Measurements from ENCODE around the gene DUOX1. TPM values are rescaled to one million over a fixed set of nuclear protein-coding genes. Genes with fewer than 3 reads are reported as not detected.

Gene DUOX1
- total RNA-seq, 1 donor from 2014 or later = 0.12 TPM

GRCh38 chr15:45122719-45123118, 7.1 kb upstream of the DUOX1 start:
- TF ChIP-seq CTCF (conservative IDR thresholded peaks at IDR 0.05; ENCODE audit: low read depth, low read length) = no peak
- H3K4me3 ChIP-seq (ENCODE audit: low read depth, low read length) = no peak overlapping the region
- no peak for DNase-seq (ENCODE audit: low read depth)

GRCh38 chr15:45123397-45123796, 6.4 kb upstream of the DUOX1 start:
- no peak for DNase-seq (ENCODE audit: low read depth)
- no peak overlapping the region for H3K4me3 ChIP-seq (ENCODE audit: low read depth, low read length)
- TF ChIP-seq CTCF (conservative IDR thresholded peaks at IDR 0.05; ENCODE audit: low read depth, low read length) = no peak

GRCh38 chr15:45126535-45127158, 3.1 kb upstream of the DUOX1 start:
- TF ChIP-seq CTCF (conservative IDR thresholded peaks at IDR 0.05; ENCODE audit: low read depth, low read length) = peak; percentile 76
- no peak for DNase-seq (ENCODE audit: low read depth)
- H3K4me3 ChIP-seq (ENCODE audit: low read depth, low read length) = no peak overlapping the region

GRCh38 chr15:45128971-45129639, 689 bp upstream of the DUOX1 start:
- DNase-seq (ENCODE audit: low read depth) = no peak
- TF ChIP-seq CTCF (conservative IDR thresholded peaks at IDR 0.05; ENCODE audit: low read depth, low read length) = no peak
- H3K4me3 ChIP-seq (ENCODE audit: low read depth, low read length) = no peak overlapping the region

- no peak for DNase-seq (ENCODE audit: low read depth)
- TF ChIP-seq CTCF (conservative IDR thresholded peaks at IDR 0.05; ENCODE audit: low read depth, low read length) = no peak
- no peak overlapping the region for H3K4me3 ChIP-seq (ENCODE audit: low read depth, low read length)
Observed at GRCh38 chr15:45130291-45131000, 652 bp downstream of the DUOX1 start.

GRCh38 chr15:45131510-45131909, 1.7 kb downstream of the DUOX1 start:
- no peak for TF ChIP-seq CTCF (conservative IDR thresholded peaks at IDR 0.05; ENCODE audit: low read depth, low read length)

More at GRCh38 chr15:45131510-45131909, 1.7 kb downstream of the DUOX1 start:
- H3K4me3 ChIP-seq (ENCODE audit: low read depth, low read length) = no peak overlapping the region
- DNase-seq (ENCODE audit: low read depth) = no peak

Data from epithelial cell of proximal tubule (primary cell).